RWPE2 (cell line): Measurements from ENCODE around the gene DIP2C.

Source experiments
- ATAC-seq: fragments of 200-7000 bp; cut with Tn5 transposase; 3 replicates; pipeline ENCODE4 v1.9.1; 2021; ENCODE audit warnings: low read depth
- DNase-seq: peaks from one replicate; pipeline ENCODE4 v3.0.0-alpha.2; 2020; ENCODE audit warnings: low spot score
- H3K27ac ChIP-seq: fragments of 450-650 bp; 2 replicates; pipeline ENCODE4 v1.5.1; 2017; ENCODE audit warnings: mild to moderate bottlenecking; ENCODE audit not compliant: poor library complexity, severe bottlenecking
- H3K27me3 ChIP-seq: fragments of 250-450 bp; sonication (Bioruptor Pico); 2 replicates; pipeline ENCODE4 v1.5.1; 2021; ENCODE audit warnings: mild to moderate bottlenecking, moderate library complexity; ENCODE audit not compliant: insufficient read depth, poor library complexity, severe bottlenecking
- H3K36me3 ChIP-seq: fragments of 250-450 bp; sonication (Bioruptor Pico); 2 replicates; pipeline ENCODE4 v1.5.1; 2020; ENCODE audit warnings: low read depth, mild to moderate bottlenecking, moderate library complexity
- H3K4me1 ChIP-seq: fragments of 250-450 bp; sonication (Bioruptor Pico); 2 replicates; pipeline ENCODE4 v1.5.1; 2021; ENCODE audit warnings: mild to moderate bottlenecking, moderate library complexity; ENCODE audit not compliant: insufficient read depth, poor library complexity, severe bottlenecking
- H3K4me3 ChIP-seq: fragments of 250-450 bp; sonication (Bioruptor Pico); 2 replicates; pipeline ENCODE4 v1.5.1; 2021; ENCODE audit warnings: mild to moderate bottlenecking, moderate library complexity; ENCODE audit not compliant: severe bottlenecking
- H3K9me3 ChIP-seq: fragments of 250-450 bp; sonication (Bioruptor Pico); 2 replicates; pipeline ENCODE4 v1.5.1; 2021; ENCODE audit warnings: mild to moderate bottlenecking, moderate library complexity; ENCODE audit not compliant: severe bottlenecking
- TF ChIP-seq, protein P1 (sequence below): fragments of 450-650 bp; IDR thresholded peaks from one replicate; pipeline ENCODE4 v1.5.1; 2017; ENCODE audit warnings: mild to moderate bottlenecking, moderate library complexity; ENCODE audit not compliant: poor library complexity, severe bottlenecking

Gene DIP2C

DNA sequence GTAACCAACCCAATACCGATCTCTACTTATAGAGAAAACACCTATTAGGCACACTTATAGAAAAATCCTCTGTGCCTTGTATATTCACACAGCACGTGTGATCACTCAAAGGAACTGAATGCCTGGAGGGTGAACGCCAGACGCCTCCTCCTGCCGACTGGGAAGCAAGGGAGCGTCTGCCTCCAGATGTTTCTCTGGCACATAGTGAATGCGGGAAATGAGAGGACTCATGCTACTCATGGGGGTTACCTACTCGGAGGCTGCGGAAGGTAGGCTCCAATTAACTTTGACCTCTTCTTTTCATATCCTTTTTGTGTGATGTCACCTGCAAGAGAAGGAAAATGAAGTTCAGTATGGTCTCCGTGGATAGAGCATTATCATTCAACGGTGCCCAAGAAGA lies 203.3 kb downstream of the DIP2C start:
- Histone ChIP-seq H3K36me3 (no peaks in the 10 kb centered on the region), H3K27ac (no peak overlapping the region), H3K27me3 (no peaks in the 10 kb centered on the region), H3K4me1 (peaks cover 5% of the 10 kb centered on the region), H3K9me3 (no peaks in the 10 kb centered on the region), H3K4me3 (no peak overlapping the region)
- ATAC-seq (no peak), DNase-seq (no peak)
- TF ChIP-seq, protein P1, sequence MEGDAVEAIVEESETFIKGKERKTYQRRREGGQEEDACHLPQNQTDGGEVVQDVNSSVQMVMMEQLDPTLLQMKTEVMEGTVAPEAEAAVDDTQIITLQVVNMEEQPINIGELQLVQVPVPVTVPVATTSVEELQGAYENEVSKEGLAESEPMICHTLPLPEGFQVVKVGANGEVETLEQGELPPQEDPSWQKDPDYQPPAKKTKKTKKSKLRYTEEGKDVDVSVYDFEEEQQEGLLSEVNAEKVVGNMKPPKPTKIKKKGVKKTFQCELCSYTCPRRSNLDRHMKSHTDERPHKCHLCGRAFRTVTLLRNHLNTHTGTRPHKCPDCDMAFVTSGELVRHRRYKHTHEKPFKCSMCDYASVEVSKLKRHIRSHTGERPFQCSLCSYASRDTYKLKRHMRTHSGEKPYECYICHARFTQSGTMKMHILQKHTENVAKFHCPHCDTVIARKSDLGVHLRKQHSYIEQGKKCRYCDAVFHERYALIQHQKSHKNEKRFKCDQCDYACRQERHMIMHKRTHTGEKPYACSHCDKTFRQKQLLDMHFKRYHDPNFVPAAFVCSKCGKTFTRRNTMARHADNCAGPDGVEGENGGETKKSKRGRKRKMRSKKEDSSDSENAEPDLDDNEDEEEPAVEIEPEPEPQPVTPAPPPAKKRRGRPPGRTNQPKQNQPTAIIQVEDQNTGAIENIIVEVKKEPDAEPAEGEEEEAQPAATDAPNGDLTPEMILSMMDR = no peak

DNA sequence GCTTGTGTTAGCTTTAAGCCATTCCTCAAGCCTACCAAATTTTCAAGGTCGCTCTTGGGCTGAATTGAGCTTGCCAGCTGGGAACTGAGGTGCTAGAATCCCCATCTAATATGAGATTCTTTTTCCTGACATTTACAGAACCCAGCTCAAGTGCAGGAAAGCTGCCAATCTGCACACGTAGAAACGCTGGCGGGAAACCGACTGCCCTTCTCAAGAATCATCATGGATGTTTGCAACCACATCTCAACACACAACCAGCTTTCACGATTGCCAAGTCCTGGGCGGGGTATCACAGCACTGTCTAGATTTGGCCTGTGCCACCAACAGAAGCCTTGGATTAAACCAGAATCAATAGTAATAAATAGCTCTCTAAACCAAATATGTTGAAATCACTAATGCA lies 203.7 kb downstream of the DIP2C start:
- Histone ChIP-seq H3K27ac (no peak overlapping the region), H3K9me3 (no peaks in the 10 kb centered on the region), H3K4me1 (peaks cover 5% of the 10 kb centered on the region), H3K4me3 (no peak overlapping the region), H3K36me3 (no peaks in the 10 kb centered on the region), H3K27me3 (no peaks in the 10 kb centered on the region)
- ATAC-seq (no peak), DNase-seq (no peak)
- TF ChIP-seq, protein P1 = no peak

DNA sequence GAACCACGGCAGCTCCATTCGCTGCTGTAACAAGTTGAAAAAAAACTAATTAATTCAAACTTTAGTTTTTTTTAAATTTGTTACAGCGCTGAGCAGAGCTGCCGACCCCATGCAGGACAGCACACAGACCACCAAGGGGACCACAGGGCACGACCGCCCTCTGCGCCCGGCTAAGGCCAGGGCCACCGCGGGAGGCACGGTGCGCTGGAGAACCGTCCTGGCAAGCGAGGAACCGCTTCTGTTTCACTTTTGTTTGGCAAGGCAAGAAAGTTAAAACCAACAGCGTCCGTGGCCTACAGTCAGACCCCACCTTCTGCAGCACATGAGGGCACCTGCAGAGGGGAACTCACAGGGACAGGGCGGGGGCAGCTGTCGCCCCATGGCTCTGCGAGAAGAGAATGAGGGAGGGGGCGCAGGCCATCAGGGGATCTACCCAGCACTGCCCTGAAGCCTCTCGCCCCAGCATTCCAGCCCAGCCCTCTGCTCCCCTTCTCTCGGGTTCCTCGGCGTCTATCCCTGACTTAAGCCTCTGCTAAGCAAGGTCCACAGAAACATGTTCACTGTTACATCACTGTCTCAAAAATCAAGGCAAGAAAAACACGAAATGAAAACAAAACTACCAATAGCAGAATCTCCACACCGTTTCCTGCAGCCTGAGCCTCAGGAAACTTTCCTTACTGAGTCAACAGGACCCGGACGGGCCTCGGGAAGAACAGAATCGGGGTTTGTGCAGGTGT lies 204.4 kb downstream of the DIP2C start:
- Histone ChIP-seq H3K36me3 (no peaks in the 10 kb centered on the region), H3K4me1 (peaks cover 5% of the 10 kb centered on the region), H3K27ac (no peak overlapping the region), H3K9me3 (no peaks in the 10 kb centered on the region), H3K27me3 (no peaks in the 10 kb centered on the region), H3K4me3 (peak overlapping the region; percentile 34)
- ATAC-seq (peak; percentile 56), DNase-seq (no peak)
- TF ChIP-seq, protein P1 = no peak

DNA sequence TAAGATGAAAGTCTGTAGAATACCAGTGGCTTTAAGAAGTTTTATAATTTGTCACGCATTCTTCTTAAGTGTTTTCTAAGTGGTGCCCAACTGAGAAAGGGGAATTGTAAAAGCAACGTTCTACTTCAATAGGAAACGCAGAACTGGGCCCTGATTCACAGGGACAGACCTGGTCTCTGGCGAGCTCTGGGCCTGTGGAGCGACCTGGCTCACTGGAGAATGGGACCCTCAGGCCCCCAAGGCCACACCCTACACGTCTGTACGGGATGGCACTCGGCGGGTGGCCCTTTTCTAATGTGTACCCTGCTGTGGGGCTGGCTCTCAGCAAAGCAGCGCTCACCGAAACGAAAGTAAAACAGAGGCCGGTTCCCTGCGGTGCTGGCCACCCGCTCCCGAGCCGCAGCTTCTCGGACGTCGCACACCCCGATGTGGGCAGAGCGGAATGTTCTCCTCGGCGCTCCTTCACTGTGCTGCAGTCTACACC lies 205.0 kb downstream of the DIP2C start:
- ATAC-seq = peak; percentile 80
- TF ChIP-seq, protein P1 = no peak
- no peak for DNase-seq
- H3K4me3 ChIP-seq = peak overlapping the region; percentile 34
- peaks cover 5% of the 10 kb centered on the region for H3K4me1 ChIP-seq
- H3K9me3 ChIP-seq = no peaks in the 10 kb centered on the region
- no peak overlapping the region for H3K27ac ChIP-seq
- no peaks in the 10 kb centered on the region for H3K27me3 ChIP-seq
- no peaks in the 10 kb centered on the region for H3K36me3 ChIP-seq

DNA sequence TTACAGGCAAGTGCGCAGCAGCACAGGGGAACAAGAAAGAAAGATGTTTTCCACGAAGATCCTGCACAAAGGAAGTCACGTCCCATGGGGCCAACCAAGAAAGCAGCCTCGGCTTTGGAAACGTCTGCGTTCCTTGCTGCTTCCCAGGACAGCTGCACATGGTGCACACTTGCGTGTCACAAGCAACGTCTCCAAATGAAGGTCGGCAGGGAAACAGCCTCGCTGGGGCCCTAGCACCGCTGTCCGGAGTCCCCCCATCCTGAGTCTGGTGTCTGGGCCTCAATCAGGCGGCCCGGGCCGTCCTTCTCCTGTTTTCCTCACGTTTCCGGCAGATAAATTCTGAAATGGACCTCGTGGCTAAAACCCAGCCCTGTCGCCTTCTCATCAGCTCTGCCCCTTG lies 206.2 kb downstream of the DIP2C start:
- no peak overlapping the region for H3K27ac ChIP-seq
- H3K4me3 ChIP-seq = no peak overlapping the region
- TF ChIP-seq, protein P1 = no peak
- no peaks in the 10 kb centered on the region for H3K9me3 ChIP-seq
- H3K4me1 ChIP-seq = peaks cover 9% of the 10 kb centered on the region
- no peaks in the 10 kb centered on the region for H3K36me3 ChIP-seq
- DNase-seq = no peak
- no peaks in the 10 kb centered on the region for H3K27me3 ChIP-seq
- no peak for ATAC-seq
